Fibroblast of mammary gland (primary cell): ENCODE measurements around the gene RHBDF2.

Experiments
- DNase-seq: peaks from one replicate; pipeline ENCODE4 v3.0.0-alpha.2; 2010; ENCODE audit warnings: low read depth
- H3K4me3 ChIP-seq: 2 replicates; pipeline ENCODE4 v1.5.1; 2011; ENCODE audit warnings: low read depth, mild to moderate bottlenecking, low read length, moderate library complexity; ENCODE audit not compliant: control insufficient read depth
- CTCF ChIP-seq: conservative IDR thresholded peaks from 2 replicates; pipeline ENCODE4 v1.5.1; 2011; ENCODE audit warnings: low read depth, low read length, inconsistent platforms; ENCODE audit not compliant: control insufficient read depth, insufficient read depth

RHBDF2 gene

GRCh38 chr17:76542566-76542971 is 41.3 kb upstream of the RHBDF2 start:
- no peak for TF ChIP-seq CTCF
- DNase-seq = no peak
- no peak overlapping the region for H3K4me3 ChIP-seq

DNA sequence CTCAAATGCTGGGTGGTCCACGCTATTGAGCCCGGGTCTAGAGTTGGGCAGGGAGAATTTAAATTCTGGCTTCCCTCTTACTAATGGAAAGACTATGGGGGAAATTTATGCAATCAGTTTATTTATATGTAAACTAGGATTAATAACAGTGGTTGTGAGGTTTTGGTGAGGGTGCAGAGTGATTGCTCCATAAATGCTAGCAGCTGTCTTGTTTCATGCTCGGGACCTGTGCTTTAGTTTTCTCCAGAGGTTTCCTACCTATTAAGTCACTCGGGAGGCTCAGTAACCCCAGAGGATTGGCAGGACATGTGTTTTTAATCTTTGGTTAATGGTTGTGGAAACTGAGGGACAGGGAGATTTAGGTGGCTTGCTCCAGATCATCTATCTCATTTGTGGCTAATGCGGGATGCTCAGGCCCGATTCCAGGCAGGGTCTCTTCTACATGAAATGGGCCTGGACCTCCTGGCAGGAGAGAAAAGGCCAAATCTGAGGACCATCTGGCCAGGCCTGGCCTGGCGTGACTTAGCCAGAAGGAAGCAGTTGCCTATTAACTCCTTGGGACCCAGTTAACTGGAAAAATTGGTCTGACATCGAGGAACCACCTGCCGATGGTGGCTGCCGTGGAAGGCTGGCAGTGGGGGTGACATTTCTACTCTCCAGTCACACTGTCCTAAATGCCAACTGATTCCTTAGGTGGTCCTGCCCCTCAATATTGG is 40.7 kb upstream of the RHBDF2 start:
- no peak overlapping the region for H3K4me3 ChIP-seq
- no peak for DNase-seq
- no peak for TF ChIP-seq CTCF

DNA sequence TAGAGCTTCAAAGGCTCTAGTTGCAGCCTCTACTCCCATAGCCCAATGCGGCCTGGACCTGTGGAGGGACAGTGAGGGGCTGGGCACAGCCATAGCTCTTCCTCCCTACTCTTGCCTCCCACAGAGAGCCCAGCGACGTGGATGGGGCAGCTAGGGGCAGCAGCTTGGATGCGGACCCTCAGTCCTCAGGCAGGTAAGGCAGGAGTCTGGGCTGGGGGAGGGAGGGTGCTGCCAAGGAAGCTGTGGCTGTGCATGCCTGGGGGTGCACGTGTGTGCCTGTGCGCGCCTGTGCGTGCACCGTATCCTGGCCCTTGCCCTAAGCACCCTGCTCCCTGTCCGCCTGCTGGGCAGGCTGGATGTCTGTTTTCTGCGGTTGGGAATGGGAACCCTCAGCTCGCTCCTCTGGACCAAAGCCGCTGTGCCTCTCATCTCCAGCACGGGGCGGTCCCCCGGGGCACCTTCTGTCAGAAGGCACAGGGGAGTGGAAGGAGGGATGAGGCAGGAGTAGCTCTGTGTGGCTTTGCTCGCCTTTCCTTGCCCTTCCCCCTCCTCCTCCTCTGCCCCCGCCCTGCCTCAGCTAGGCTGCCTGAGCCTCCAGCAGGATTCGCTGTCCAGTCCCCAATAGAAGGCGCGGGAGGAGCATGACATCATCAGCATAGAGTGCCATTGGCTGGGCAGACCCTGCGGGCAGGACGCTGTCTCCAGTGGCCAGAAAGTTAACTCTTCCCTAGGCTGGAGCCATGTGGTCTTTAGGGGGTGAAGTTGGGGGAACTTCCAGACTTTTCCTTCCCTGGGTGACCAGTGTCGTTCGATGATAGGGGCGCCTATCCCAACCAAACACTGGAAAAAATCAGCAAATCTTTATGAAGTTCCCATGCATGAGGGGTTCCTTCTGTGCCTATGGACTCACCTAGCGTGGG is 39.4 kb upstream of the RHBDF2 start:
- peak overlapping the region; percentile 36 for H3K4me3 ChIP-seq
- peak; percentile 94 for DNase-seq
- TF ChIP-seq CTCF = peak; percentile 17

- peak within 1 kb of the TSS; percentile 36 for H3K4me3 ChIP-seq
- no peak for TF ChIP-seq CTCF
- DNase-seq = no peak
Measured at GRCh38 chr17:76539631-76540271, 38.5 kb upstream of the RHBDF2 start, which contains the start of gene PRCD. Gene PRCD, plus strand, starts transcription at chr17:76540044. Its CDS starts 98 bp downstream, at chr17:76540142.

GRCh38 chr17:76538941-76539570 is 37.8 kb upstream of the RHBDF2 start:
- TF ChIP-seq CTCF = no peak
- DNase-seq = no peak
- H3K4me3 ChIP-seq = no peak overlapping the region

DNA sequence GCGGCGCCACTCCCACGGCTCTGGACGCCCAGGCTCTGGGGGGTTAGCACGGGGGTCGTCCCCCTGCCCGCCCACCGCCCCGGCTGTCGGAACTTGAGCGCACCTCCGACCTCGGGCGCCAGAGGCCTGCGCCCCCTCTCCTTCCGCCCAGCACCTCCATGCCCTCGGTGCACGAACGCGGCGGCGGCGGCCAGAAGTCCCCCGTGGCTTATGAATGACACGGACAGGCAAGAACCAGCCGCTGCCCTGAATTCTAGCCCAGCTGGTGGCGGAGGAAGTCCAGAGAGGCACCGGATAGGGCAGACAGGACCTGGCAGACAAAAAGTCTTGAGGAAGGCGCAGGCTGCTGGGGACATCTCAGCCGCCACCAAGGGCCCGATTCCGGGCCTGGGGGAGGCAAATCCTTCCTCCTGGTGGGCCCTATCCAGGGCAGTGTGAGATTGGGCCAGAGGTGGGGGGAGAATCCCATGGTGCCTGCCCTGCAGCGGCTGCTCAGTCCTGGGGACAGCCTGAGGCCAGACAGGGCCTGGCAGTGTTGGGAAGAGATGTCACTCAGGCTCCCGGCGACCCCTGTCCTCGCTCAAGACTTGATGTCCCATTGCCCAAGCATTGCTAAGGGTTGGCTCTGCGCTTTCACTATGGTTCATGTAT is 37.2 kb upstream of the RHBDF2 start:
- DNase-seq = no peak
- no peak overlapping the region for H3K4me3 ChIP-seq
- no peak for TF ChIP-seq CTCF
